IMR-90 (cell line): Measurements from ENCODE around the gene UBALD1. TPM values are rescaled to one million over a fixed set of nuclear protein-coding genes. Genes with fewer than 3 reads are reported as not detected.

ENCODE experiments used
- ATAC-seq: fragments of 200-7000 bp; cut with Tn5 transposase; 2 replicates; pipeline ENCODE4 v1.9.1; 2020; ENCODE audit warnings: low read depth, mild to moderate bottlenecking, moderate library complexity
- BruUV-seq: library from RNA; stranded (reverse); fragments of 400-500 nt; replicated peaks from 2 replicates; lab custom pipeline; 2021; lab: Mats Ljungman, UMichigan
- CTCF ChIA-PET: fragments of 300-600 bp; formaldehyde crosslinking; extraction: SDS; loops from one replicate; lab custom pipeline; 2021; ENCODE audit warnings: antibody characterized with exemption; lab: Yijun Ruan, JAX
- POLR2A ChIA-PET: fragments of 300-600 bp; sonication (Branson Sonifier 250); formaldehyde crosslinking; loops from one replicate; lab custom pipeline; 2022; ENCODE audit warnings: antibody characterized with exemption; ENCODE audit not compliant: unreplicated experiment; lab: Charles Lee
- DNase-seq: peaks from one replicate; pipeline ENCODE4 v3.0.0; 2013
- H2AFZ ChIP-seq: replicated peaks from 2 replicates; pipeline ENCODE3; 2013; ENCODE audit warnings: low read length, mild to moderate bottlenecking; ENCODE audit not compliant: poor library complexity
- H2AK5ac ChIP-seq: 2 replicates; pipeline ENCODE4 v1.6.1; 2013; ENCODE audit warnings: low read depth, low read length, inconsistent platforms
- H2AK9ac ChIP-seq: replicated peaks from 2 replicates; pipeline ENCODE3; 2013; ENCODE audit warnings: mild to moderate bottlenecking, low read depth, low read length, moderate library complexity; ENCODE audit not compliant: poor library complexity
- H2BK120ac ChIP-seq: 2 replicates; pipeline ENCODE4 v1.6.1; 2013; ENCODE audit warnings: low read depth, low read length, inconsistent platforms
- H2BK15ac ChIP-seq: 3 replicates; pipeline ENCODE4 v1.6.1; 2013; ENCODE audit warnings: low read depth, low read length, inconsistent platforms
- H2BK20ac ChIP-seq: 2 replicates; pipeline ENCODE4 v1.6.1; 2013; ENCODE audit warnings: low read depth, mild to moderate bottlenecking, inconsistent platforms, low read length, moderate library complexity
- H2BK5ac ChIP-seq: 2 replicates; pipeline ENCODE4 v1.6.1; 2013; ENCODE audit warnings: mild to moderate bottlenecking, low read depth, low read length, inconsistent platforms; ENCODE audit not compliant: poor library complexity, severe bottlenecking
- H3K14ac ChIP-seq: replicated peaks from 2 replicates; pipeline ENCODE4 v1.6.1; 2013; ENCODE audit warnings: low read depth, low read length, inconsistent platforms
- H3K18ac ChIP-seq: 2 replicates; pipeline ENCODE4 v1.6.1; 2013; ENCODE audit warnings: low read depth, low read length, control low read depth
- H3K23ac ChIP-seq: 2 replicates; pipeline ENCODE4 v1.6.1; 2013; ENCODE audit warnings: low read depth, low read length, inconsistent platforms
- H3K27ac ChIP-seq: 2 replicates; pipeline ENCODE4 v1.5.1; 2013; ENCODE audit warnings: mild to moderate bottlenecking, control low read depth, low read length; ENCODE audit not compliant: insufficient read depth
- H3K27me3 ChIP-seq: 2 replicates; pipeline ENCODE4 v1.6.1; 2013; ENCODE audit warnings: low read length; ENCODE audit not compliant: control insufficient read depth, insufficient read depth
- H3K36me3 ChIP-seq: 2 replicates; pipeline ENCODE4 v1.6.1; 2013; ENCODE audit warnings: low read length, mixed read lengths; ENCODE audit not compliant: control insufficient read depth, insufficient read depth
- H3K4ac ChIP-seq: 2 replicates; pipeline ENCODE4 v1.6.1; 2013; ENCODE audit warnings: low read depth, low read length, inconsistent platforms
- H3K4me1 ChIP-seq: 2 replicates; pipeline ENCODE4 v1.6.1; 2013; ENCODE audit warnings: low read length, mixed read lengths; ENCODE audit not compliant: control insufficient read depth, insufficient read depth
- H3K4me2 ChIP-seq: 2 replicates; pipeline ENCODE4 v1.6.1; 2013; ENCODE audit warnings: low read depth, mild to moderate bottlenecking, control low read depth, low read length, moderate library complexity
- H3K4me3 ChIP-seq: 2 replicates; pipeline ENCODE4 v1.5.1; 2013; ENCODE audit warnings: low read depth, mild to moderate bottlenecking, control low read depth, low read length, moderate library complexity; ENCODE audit not compliant: insufficient read depth
- H3K56ac ChIP-seq: 2 replicates; pipeline ENCODE4 v1.6.1; 2013; ENCODE audit warnings: low read length, inconsistent platforms; ENCODE audit not compliant: insufficient read depth; ENCODE audit errors: extremely low read depth
- H3K79me1 ChIP-seq, 2 experiments: 2 replicates each; pipeline ENCODE4 v1.6.1; 2013; ENCODE audit warnings: low read length in 2 of 2, inconsistent platforms in 1 of 2, low read depth in 1 of 2
- H3K9ac ChIP-seq: 2 replicates; pipeline ENCODE4 v1.6.1; 2013; ENCODE audit warnings: low read depth, low read length, control low read depth
- H3K9me1 ChIP-seq: 2 replicates; pipeline ENCODE4 v1.6.1; 2013; ENCODE audit warnings: low read length, inconsistent platforms; ENCODE audit not compliant: insufficient read depth
- H3K9me3 ChIP-seq: 2 replicates; pipeline ENCODE4 v1.6.1; 2013; ENCODE audit warnings: low read length; ENCODE audit not compliant: control insufficient read depth, insufficient read depth
- H4K20me1 ChIP-seq: 2 replicates; pipeline ENCODE4 v1.6.1; 2013; ENCODE audit warnings: low read length, inconsistent platforms; ENCODE audit not compliant: insufficient read depth
- H4K5ac ChIP-seq: 2 replicates; pipeline ENCODE4 v1.6.1; 2013; ENCODE audit warnings: mild to moderate bottlenecking, low read depth, low read length, control low read depth
- H4K8ac ChIP-seq, 2 experiments: 2 replicates each; pipeline ENCODE4 v1.6.1; 2013; ENCODE audit warnings: low read depth in 2 of 2, low read length in 2 of 2, control low read depth in 1 of 2, inconsistent platforms in 1 of 2
- H4K91ac ChIP-seq: 2 replicates; pipeline ENCODE4 v1.6.1; 2013; ENCODE audit warnings: low read depth, low read length, inconsistent platforms; ENCODE audit not compliant: insufficient read depth
- CEBPB ChIP-seq: IDR thresholded peaks from 2 replicates; pipeline ENCODE4 v1.6.1; 2012; ENCODE audit warnings: low read depth, low read length, improper control_type of control experiment
- CHD1 ChIP-seq: IDR thresholded peaks from 2 replicates; pipeline ENCODE4 v1.6.1; 2012; ENCODE audit warnings: low read depth, low read length, improper control_type of control experiment
- FOS ChIP-seq: fragments of 150-350 bp; IDR thresholded peaks from 2 replicates; pipeline ENCODE4 v1.6.1; 2016; ENCODE audit warnings: low read depth, low read length
- MAFK ChIP-seq: IDR thresholded peaks from 2 replicates; pipeline ENCODE4 v1.6.1; 2012; ENCODE audit warnings: low read depth, low read length, improper control_type of control experiment
- MAZ ChIP-seq: IDR thresholded peaks from 2 replicates; pipeline ENCODE4 v1.6.1; 2012; ENCODE audit warnings: low read depth, mild to moderate bottlenecking, low read length, improper control_type of control experiment, moderate library complexity, borderline replicate concordance
- NFE2L2 ChIP-seq: fragments of 150-350 bp; IDR thresholded peaks from 2 replicates; pipeline ENCODE4 v1.6.1; 2016; ENCODE audit warnings: low read depth, mild to moderate bottlenecking, low read length
- POLR2A ChIP-seq: IDR thresholded peaks from 2 replicates; pipeline ENCODE4 v1.6.1; 2012; ENCODE audit warnings: mild to moderate bottlenecking, low read depth, low read length
- RAD21 ChIP-seq: IDR thresholded peaks from 2 replicates; pipeline ENCODE4 v1.6.1; 2012; ENCODE audit warnings: low read length, improper control_type of control experiment
- RCOR1 ChIP-seq: IDR thresholded peaks from 2 replicates; pipeline ENCODE4 v1.6.1; 2012; ENCODE audit warnings: mild to moderate bottlenecking, low read length, improper control_type of control experiment; ENCODE audit not compliant: insufficient replicate concordance
- RFX5 ChIP-seq: IDR thresholded peaks from 2 replicates; pipeline ENCODE4 v1.8.0; 2012; ENCODE audit warnings: low read depth, mild to moderate bottlenecking, low read length, moderate library complexity
- SMC3 ChIP-seq: fragments of 150-350 bp; IDR thresholded peaks from 2 replicates; pipeline ENCODE4 v1.6.1; 2016; ENCODE audit warnings: low read depth, mild to moderate bottlenecking, antibody characterized with exemption, low read length, moderate library complexity
- USF2 ChIP-seq: fragments of 150-350 bp; IDR thresholded peaks from 2 replicates; pipeline ENCODE4 v1.6.1; 2017; ENCODE audit warnings: mild to moderate bottlenecking, antibody characterized with exemption, low read length, low read depth
- WGBS, 2 experiments: methylation state at CpG; one replicate each; pipeline versions ENCODE4 v1.1.5 to v1.1.7; 2013; ENCODE audit warnings: missing lambda C conversion rate in 2 of 2; ENCODE audit not compliant: insufficient read length in 1 of 2; ENCODE audit errors: extremely low coverage in 2 of 2; 5-methylcytosine and 5-hydroxymethylcytosine counted together
- dilution Hi-C: fragments of 300-500 bp; cut with HindIII; formaldehyde crosslinking; loops from one replicate; pipeline ENCODE4 v1.14.3; 2018; ENCODE audit warnings: low sequenced_read_pairs; ENCODE audit not compliant: unreplicated experiment
- in situ Hi-C: fragments of 300-500 bp; cut with MboI; formaldehyde crosslinking; loops from 3 replicates; pipeline ENCODE4 v1.14.3; 2019; ENCODE audit warnings: low sequenced_read_pairs, inconsistent platforms, mixed read lengths
- intact Hi-C: fragments of 100-400 bp; cut with micrococcal nuclease; formaldehyde crosslinking; loops from 2 replicates; pipeline ENCODE4 v1.10.0; 2022
- polyA plus RNA-seq, 3 experiments: library from polyadenylated mRNA; depleted of rRNA; stranded (reverse); fragments of >200 nt; gene quantifications; 2 replicates each; pipeline ENCODE4 v1.2.3, GENCODE V29; 2012; ENCODE audit warnings: low replicate concordance in 1 of 3
- total RNA-seq: library from RNA; depleted of rRNA; stranded (reverse); fragments of >200 nt; gene quantifications from 2 replicates; pipeline ENCODE4 v1.2.3, GENCODE V29; 2012
- TF ChIP-seq, protein P1 (sequence below): conservative IDR thresholded peaks from 2 replicates; pipeline ENCODE4 v1.5.1; 2012; ENCODE audit warnings: mild to moderate bottlenecking, low read depth, low read length, improper control_type of control experiment
- TF ChIP-seq, protein P2 (sequence below): fragments of 150-350 bp; IDR thresholded peaks from 2 replicates; pipeline ENCODE4 v1.6.1; 2016; ENCODE audit warnings: low read depth, mild to moderate bottlenecking, low read length, moderate library complexity, borderline replicate concordance

Gene UBALD1
- total and polyA plus RNA-seq, 2 of the 4 experiments (the other 2 are of a cell fraction): 1.3 to 14.5 TPM

- ChIA-PET POLR2A (no interaction called here), CTCF (no interaction called here)
- dilution Hi-C loops: no loop called here
- Histone ChIP-seq H4K8ac (no peak overlapping the region), H3K23ac (no peak overlapping the region), H3K36me3 (no peaks in the 10 kb centered on the region), H2BK20ac (no peak overlapping the region), H3K9me1 (no peaks in the 10 kb centered on the region), H3K27me3 (peaks cover 47% of the 10 kb centered on the region), H3K14ac (no peak overlapping the region), H3K18ac (no peak overlapping the region), H2BK15ac (no peak overlapping the region), H2AK9ac (no peak overlapping the region), H3K79me1 (no peaks in the 10 kb centered on the region), H3K56ac (no peak overlapping the region), H3K4me2 (no peak overlapping the region), H3K9me3 (peaks cover 14% of the 10 kb centered on the region), H4K20me1 (no peaks in the 10 kb centered on the region), H3K4me1 (no peaks in the 10 kb centered on the region), H4K5ac (no peak overlapping the region), H2AK5ac (no peak overlapping the region), H3K4me3 (no peak overlapping the region), H4K91ac (no peak overlapping the region), H3K9ac (no peak overlapping the region), H3K4ac (no peak overlapping the region), H2BK120ac (no peak overlapping the region), H2BK5ac (no peak overlapping the region), H2AFZ (peak overlapping the region; percentile 32), H3K27ac (no peak overlapping the region)
- ATAC-seq (no peak), DNase-seq (no peak)
- intact Hi-C loops: no loop called here
- TF ChIP-seq USF2 (no peak), RFX5 (no peak), RCOR1 (no peak), POLR2A (no peak), SMC3 (no peak), CHD1 (no peak), MAFK (no peak), FOS (no peak), CEBPB (no peak), RAD21 (no peak), MAZ (no peak), NFE2L2 (no peak)
- TF ChIP-seq, protein P1, sequence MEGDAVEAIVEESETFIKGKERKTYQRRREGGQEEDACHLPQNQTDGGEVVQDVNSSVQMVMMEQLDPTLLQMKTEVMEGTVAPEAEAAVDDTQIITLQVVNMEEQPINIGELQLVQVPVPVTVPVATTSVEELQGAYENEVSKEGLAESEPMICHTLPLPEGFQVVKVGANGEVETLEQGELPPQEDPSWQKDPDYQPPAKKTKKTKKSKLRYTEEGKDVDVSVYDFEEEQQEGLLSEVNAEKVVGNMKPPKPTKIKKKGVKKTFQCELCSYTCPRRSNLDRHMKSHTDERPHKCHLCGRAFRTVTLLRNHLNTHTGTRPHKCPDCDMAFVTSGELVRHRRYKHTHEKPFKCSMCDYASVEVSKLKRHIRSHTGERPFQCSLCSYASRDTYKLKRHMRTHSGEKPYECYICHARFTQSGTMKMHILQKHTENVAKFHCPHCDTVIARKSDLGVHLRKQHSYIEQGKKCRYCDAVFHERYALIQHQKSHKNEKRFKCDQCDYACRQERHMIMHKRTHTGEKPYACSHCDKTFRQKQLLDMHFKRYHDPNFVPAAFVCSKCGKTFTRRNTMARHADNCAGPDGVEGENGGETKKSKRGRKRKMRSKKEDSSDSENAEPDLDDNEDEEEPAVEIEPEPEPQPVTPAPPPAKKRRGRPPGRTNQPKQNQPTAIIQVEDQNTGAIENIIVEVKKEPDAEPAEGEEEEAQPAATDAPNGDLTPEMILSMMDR: no peak
- TF ChIP-seq, protein P2, sequence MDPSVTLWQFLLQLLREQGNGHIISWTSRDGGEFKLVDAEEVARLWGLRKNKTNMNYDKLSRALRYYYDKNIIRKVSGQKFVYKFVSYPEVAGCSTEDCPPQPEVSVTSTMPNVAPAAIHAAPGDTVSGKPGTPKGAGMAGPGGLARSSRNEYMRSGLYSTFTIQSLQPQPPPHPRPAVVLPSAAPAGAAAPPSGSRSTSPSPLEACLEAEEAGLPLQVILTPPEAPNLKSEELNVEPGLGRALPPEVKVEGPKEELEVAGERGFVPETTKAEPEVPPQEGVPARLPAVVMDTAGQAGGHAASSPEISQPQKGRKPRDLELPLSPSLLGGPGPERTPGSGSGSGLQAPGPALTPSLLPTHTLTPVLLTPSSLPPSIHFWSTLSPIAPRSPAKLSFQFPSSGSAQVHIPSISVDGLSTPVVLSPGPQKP: no peak
- WGBS, 2 experiments: 65% methylated on average over 11 of the region's 17 CpGs; no CpG with 5 or more reads in 1 of the 2 experiments
- BruUV-seq: no TSS peak
- in situ Hi-C loops: no loop called here
Measured at GRCh38 chr16:4591706-4592470, 22.8 kb downstream of the UBALD1 start.
